ENCODE measurements around the gene ANAPC2.

- TF ChIP-seq CTCF (conservative IDR thresholded peaks at IDR 0.05 in 1 of 2, IDR thresholded peaks at IDR 0.05 in 1 of 2; ENCODE audit: extremely low read depth in 1 of 2, insufficient read depth in 1 of 2, low read depth in 1 of 2, low read length in 2 of 2) (no peak), EZH2 (IDR thresholded peaks at IDR 0.05; ENCODE audit: borderline replicate concordance, low read length) (no peak)
Observed at GRCh38 chr9:137234055-137234697, 45.8 kb upstream of the ANAPC2 start.

Data from mammary epithelial cell (primary cell).